CD14-positive monocyte (primary cell): Measurements from ENCODE around the gene CLCF1. TPM values are rescaled to one million over a fixed set of nuclear protein-coding genes. Genes with fewer than 3 reads are reported as not detected.

ENCODE experiments used
- DNase-seq, 3 donors: peaks; one replicate each; pipeline ENCODE4 v3.0.0-alpha.2; 2011 to 2022
- H2AFZ ChIP-seq: 2 replicates; pipeline ENCODE4 v1.6.0; 2012; ENCODE audit warnings: mild to moderate bottlenecking, low read depth, low read length, inconsistent platforms; ENCODE audit not compliant: insufficient read depth, poor library complexity, severe bottlenecking
- H3K27ac ChIP-seq, 2 donors: 1 replicate in 1 of 2; 2 replicates in 1 of 2; pipeline ENCODE4 v1.5.1; 2012 to 2013; ENCODE audit warnings: low read length in 2 of 2, control low read depth in 1 of 2, inconsistent platforms in 1 of 2, low read depth in 1 of 2, mild to moderate bottlenecking in 1 of 2
- H3K27me3 ChIP-seq, 2 donors: one replicate each; pipeline versions ENCODE4 v1.6.0 to v1.6.1; 2011 to 2013; ENCODE audit warnings: low read length in 2 of 2; ENCODE audit not compliant: control insufficient read depth in 2 of 2, insufficient read depth in 2 of 2
- H3K36me3 ChIP-seq, 2 donors: replicated peaks in 1 of 2; 1 replicate in 1 of 2; 2 replicates in 1 of 2; pipeline versions ENCODE4 v1.5.1 to v1.6.1; 2012 to 2013; ENCODE audit warnings: low read length in 2 of 2, control low read depth in 1 of 2, inconsistent platforms in 1 of 2, mild to moderate bottlenecking in 1 of 2; ENCODE audit not compliant: insufficient read depth in 2 of 2, control insufficient read depth in 1 of 2
- H3K4me1 ChIP-seq, 2 donors: 1 replicate in 1 of 2; 2 replicates in 1 of 2; pipeline versions ENCODE4 v1.5.1 to v1.6.1; 2012 to 2013; ENCODE audit warnings: low read length in 2 of 2, control low read depth in 1 of 2, inconsistent platforms in 1 of 2, mild to moderate bottlenecking in 1 of 2, moderate library complexity in 1 of 2; ENCODE audit not compliant: insufficient read depth in 2 of 2, control insufficient read depth in 1 of 2
- H3K4me2 ChIP-seq: replicated peaks from 2 replicates; pipeline ENCODE3; 2012; ENCODE audit warnings: low read length, moderate library complexity, mild to moderate bottlenecking; ENCODE audit not compliant: poor library complexity, severe bottlenecking; ENCODE audit errors: extremely low read depth
- H3K4me3 ChIP-seq, 3 experiments: fragments of 200-600 bp in 1 of 3; sonication (generic) in 1 of 3; replicated peaks in 1 of 3; 1 replicate in 2 of 3; 2 replicates in 1 of 3; pipeline ENCODE4 v1.5.1; 2011 to 2013; ENCODE audit warnings: low read length in 3 of 3, mild to moderate bottlenecking in 3 of 3, control low read depth in 2 of 3, low read depth in 2 of 3, inconsistent platforms in 1 of 3, moderate library complexity in 1 of 3
- H3K79me2 ChIP-seq: 2 replicates; pipeline ENCODE4 v1.6.0; 2012; ENCODE audit warnings: mild to moderate bottlenecking, control low read depth, inconsistent platforms, low read length, moderate library complexity; ENCODE audit not compliant: insufficient read depth
- H3K9ac ChIP-seq: 2 replicates; pipeline ENCODE4 v1.6.0; 2017; ENCODE audit warnings: low read length, mild to moderate bottlenecking; ENCODE audit not compliant: insufficient read depth, poor library complexity, severe bottlenecking
- H3K9me3 ChIP-seq, 2 donors: replicated peaks in 1 of 2; 1 replicate in 1 of 2; 2 replicates in 1 of 2; pipeline versions ENCODE4 v1.5.1 to v1.6.1; 2012 to 2013; ENCODE audit warnings: low read length in 2 of 2, control low read depth in 1 of 2; ENCODE audit not compliant: control insufficient read depth in 1 of 2, insufficient read depth in 1 of 2
- H4K20me1 ChIP-seq: 2 replicates; pipeline ENCODE4 v1.6.0; 2012; ENCODE audit warnings: mild to moderate bottlenecking, low read length, control low read depth, moderate library complexity; ENCODE audit not compliant: insufficient read depth
- H3K27ac Mint-ChIP-seq, 7 donors: one replicate each; pipeline ENCODE4 v1.8.0; 2020; ENCODE audit warnings: mild to moderate bottlenecking in 7 of 7, mixed read lengths in 7 of 7, moderate library complexity in 6 of 7, inconsistent platforms in 2 of 7
- H3K27me3 Mint-ChIP-seq, 3 donors: one replicate each; pipeline ENCODE4 v1.8.0; 2021 to 2022; ENCODE audit warnings: low read depth in 3 of 3, mild to moderate bottlenecking in 3 of 3, mixed read lengths in 3 of 3, moderate library complexity in 3 of 3, inconsistent platforms in 1 of 3
- H3K36me3 Mint-ChIP-seq, 2 donors: one replicate each; pipeline ENCODE4 v1.8.0; 2020; ENCODE audit warnings: mixed read lengths in 2 of 2, inconsistent platforms in 1 of 2, mild to moderate bottlenecking in 1 of 2
- H3K4me1 Mint-ChIP-seq: one replicate; pipeline ENCODE4 v1.8.0; 2020; ENCODE audit warnings: mild to moderate bottlenecking, mixed read lengths
- H3K4me3 Mint-ChIP-seq, 2 donors: one replicate each; pipeline ENCODE4 v1.8.0; 2020; ENCODE audit warnings: mild to moderate bottlenecking in 2 of 2, mixed read lengths in 2 of 2, moderate library complexity in 1 of 2
- H3K9me3 Mint-ChIP-seq, 7 donors: one replicate each; pipeline ENCODE4 v1.8.0; 2020 to 2022; ENCODE audit warnings: mixed read lengths in 7 of 7, mild to moderate bottlenecking in 6 of 7, moderate library complexity in 6 of 7, inconsistent platforms in 2 of 7
- WGBS: methylation state at CpG from one replicate; pipeline ENCODE4 v1.1.5; 2013; ENCODE audit warnings: missing lambda C conversion rate; ENCODE audit not compliant: insufficient coverage; 5-methylcytosine and 5-hydroxymethylcytosine counted together
- intact Hi-C, 2 donors: fragments of 100-400 bp; cut with micrococcal nuclease; formaldehyde crosslinking; loops; one replicate each; pipeline versions ENCODE4 v1.15.0 to v1.15.1; 2023
- polyA plus RNA-seq, 3 donors: library from polyadenylated mRNA; depleted of rRNA in 1 of 3; unstranded in 2 of 3; stranded (reverse) in 1 of 3; fragments of 300-500 nt in 2 of 3; fragments of >200 nt in 1 of 3; fragmentation: Illumina TruSeq in 2 of 3; gene quantifications; 1 replicate in 2 of 3; 2 replicates in 1 of 3; pipeline ENCODE4 v1.2.3, GENCODE V29; 2012 to 2021
- TF ChIP-seq, protein P1 (sequence below): fragments of 200-600 bp; IDR thresholded peaks from one replicate; pipeline ENCODE4 v1.8.0; 2022; ENCODE audit warnings: antibody characterized with exemption, mild to moderate bottlenecking

CLCF1 gene
- polyA plus RNA-seq, 3 donors, result 0.44 to 14.8 (median 0.94) TPM

DNA sequence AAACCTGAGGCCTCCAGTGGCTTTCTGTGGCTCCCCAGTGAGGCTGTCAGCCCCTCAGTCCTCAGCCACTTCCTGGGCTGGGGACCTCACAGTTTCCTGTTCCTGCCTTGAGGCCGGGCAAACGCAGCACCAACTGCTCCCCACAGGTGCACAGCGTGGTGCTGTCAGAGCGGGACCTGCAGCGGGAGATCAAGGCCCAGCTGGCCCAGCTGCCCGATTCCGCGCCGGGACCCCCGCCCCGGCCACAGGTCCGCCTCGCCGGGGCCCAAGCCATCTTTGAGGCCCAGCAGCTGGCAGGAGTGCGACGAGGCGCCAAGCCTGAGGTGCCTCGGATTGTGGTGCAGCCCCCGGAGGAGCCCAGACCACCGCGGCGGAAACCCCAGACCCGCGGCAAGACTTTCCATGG, 35.9 kb upstream of the CLCF1 start:
- peak overlapping the region in 1 of 2 donors; percentile 26 for H3K27ac ChIP-seq
- no peak for DNase-seq
- H3K27me3 Mint-ChIP-seq, result peaks cover 15 to 33% (median 29%) of the 10 kb centered on the region in 3 donors
- intact Hi-C loops, result no loop called here
- H3K27ac Mint-ChIP-seq, result no peak overlapping the region
- peaks cover 19% of the 10 kb centered on the region for H3K79me2 ChIP-seq
- H3K4me3 ChIP-seq, result peak overlapping the region in 1 of 3 experiments; percentile 47
- TF ChIP-seq, protein P1, sequence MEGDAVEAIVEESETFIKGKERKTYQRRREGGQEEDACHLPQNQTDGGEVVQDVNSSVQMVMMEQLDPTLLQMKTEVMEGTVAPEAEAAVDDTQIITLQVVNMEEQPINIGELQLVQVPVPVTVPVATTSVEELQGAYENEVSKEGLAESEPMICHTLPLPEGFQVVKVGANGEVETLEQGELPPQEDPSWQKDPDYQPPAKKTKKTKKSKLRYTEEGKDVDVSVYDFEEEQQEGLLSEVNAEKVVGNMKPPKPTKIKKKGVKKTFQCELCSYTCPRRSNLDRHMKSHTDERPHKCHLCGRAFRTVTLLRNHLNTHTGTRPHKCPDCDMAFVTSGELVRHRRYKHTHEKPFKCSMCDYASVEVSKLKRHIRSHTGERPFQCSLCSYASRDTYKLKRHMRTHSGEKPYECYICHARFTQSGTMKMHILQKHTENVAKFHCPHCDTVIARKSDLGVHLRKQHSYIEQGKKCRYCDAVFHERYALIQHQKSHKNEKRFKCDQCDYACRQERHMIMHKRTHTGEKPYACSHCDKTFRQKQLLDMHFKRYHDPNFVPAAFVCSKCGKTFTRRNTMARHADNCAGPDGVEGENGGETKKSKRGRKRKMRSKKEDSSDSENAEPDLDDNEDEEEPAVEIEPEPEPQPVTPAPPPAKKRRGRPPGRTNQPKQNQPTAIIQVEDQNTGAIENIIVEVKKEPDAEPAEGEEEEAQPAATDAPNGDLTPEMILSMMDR, result no peak
- H3K4me3 Mint-ChIP-seq, result no peak overlapping the region
- H2AFZ ChIP-seq, result peak overlapping the region; percentile 46
- peaks cover 51% of the 10 kb centered on the region for H4K20me1 ChIP-seq
- peaks cover 9 to 18% of the 10 kb centered on the region in 2 donors for H3K36me3 ChIP-seq
- peaks cover 19 to 36% of the 10 kb centered on the region in 2 donors for H3K36me3 Mint-ChIP-seq
- H3K4me2 ChIP-seq, result peak overlapping the region; percentile 46
- H3K4me1 Mint-ChIP-seq, result peaks cover 56% of the 10 kb centered on the region
- peaks cover 51 to 59% of the 10 kb centered on the region in 2 donors for H3K4me1 ChIP-seq
- peaks cover 0 to 3% (median 0%) of the 10 kb centered on the region in 7 donors for H3K9me3 Mint-ChIP-seq
- H3K9ac ChIP-seq, result peak overlapping the region; percentile 25
- peaks cover 0 to 11% of the 10 kb centered on the region in 2 donors for H3K27me3 ChIP-seq
- H3K9me3 ChIP-seq, result no peaks in the 10 kb centered on the region
- WGBS, result 0% methylated on average over 24 of the region's 24 CpGs

DNA sequence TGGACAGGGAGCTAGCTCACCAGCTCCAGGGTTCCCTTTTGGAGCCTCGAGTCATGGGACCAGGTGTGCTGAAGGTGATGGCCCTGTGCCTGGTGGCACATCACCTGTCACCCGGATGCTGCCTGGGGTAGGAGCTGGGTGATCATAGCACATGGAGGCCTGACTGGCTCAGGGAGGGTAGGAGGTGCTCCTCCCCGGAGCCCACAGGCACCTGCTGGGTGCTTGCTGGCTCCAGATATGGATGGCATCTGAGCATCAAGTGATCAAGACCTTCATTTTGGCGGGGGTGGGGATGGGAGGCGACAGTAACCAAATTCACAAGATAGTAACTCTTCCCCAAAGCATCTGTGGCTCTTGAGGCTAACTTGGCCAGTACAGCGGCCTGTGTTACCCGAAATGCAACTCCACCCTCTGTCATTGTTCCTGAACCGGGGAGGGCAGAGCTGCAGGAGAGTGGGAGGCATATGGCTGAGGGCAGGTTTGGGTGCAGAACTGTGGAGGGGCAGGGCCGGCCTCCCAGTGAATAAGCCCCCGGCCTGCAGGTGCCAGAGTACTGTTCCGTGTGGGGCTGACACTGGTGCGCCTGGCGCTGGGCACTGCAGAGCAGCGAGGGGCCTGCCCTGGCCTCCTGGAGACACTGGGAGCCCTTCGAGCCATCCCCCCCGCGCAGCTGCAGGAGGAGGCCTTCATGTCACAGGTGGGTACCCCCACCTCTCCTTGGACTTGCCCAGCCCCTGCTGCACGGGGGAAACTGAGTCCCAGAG, 35.2 kb upstream of the CLCF1 start:
- H3K4me3 ChIP-seq, result peak overlapping the region in 1 of 3 experiments; percentile 47
- H3K27me3 ChIP-seq, result peaks cover 0 to 6% of the 10 kb centered on the region in 2 donors
- peak overlapping the region in 1 of 2 donors; percentile 26 for H3K27ac ChIP-seq
- peak overlapping the region; percentile 25 for H3K9ac ChIP-seq
- Mint-ChIP-seq H3K36me3 (peaks cover 19 to 36% of the 10 kb centered on the region in 2 donors), H3K4me3 (peak overlapping the region; percentile 39 to 55), H3K27ac (peak overlapping the region in 3 of 7 donors; percentile 71 to 85 (median 83)), H3K27me3 (peaks cover 9 to 27% (median 22%) of the 10 kb centered on the region in 3 donors), H3K9me3 (no peaks in the 10 kb centered on the region), H3K4me1 (peaks cover 60% of the 10 kb centered on the region)
- peak overlapping the region; percentile 46 for H3K4me2 ChIP-seq
- TF ChIP-seq, protein P1, result no peak
- peaks cover 51% of the 10 kb centered on the region for H4K20me1 ChIP-seq
- intact Hi-C loops, result no loop called here
- H3K79me2 ChIP-seq, result peaks cover 25% of the 10 kb centered on the region
- DNase-seq, result no peak
- 19% methylated on average over 15 of the region's 18 CpGs for WGBS
- peaks cover 57 to 65% of the 10 kb centered on the region in 2 donors for H3K4me1 ChIP-seq
- H3K9me3 ChIP-seq, result no peaks in the 10 kb centered on the region
- H2AFZ ChIP-seq, result peak overlapping the region; percentile 46
- H3K36me3 ChIP-seq, result peaks cover 9 to 18% of the 10 kb centered on the region in 2 donors
